CD14-positive monocyte (primary cell): Measurements from ENCODE around the gene DUSP1. TPM values are rescaled to one million over a fixed set of nuclear protein-coding genes. Genes with fewer than 3 reads are reported as not detected.

Source experiments
- DNase-seq, 3 donors: peaks; one replicate each; pipeline ENCODE4 v3.0.0-alpha.2; 2011 to 2022
- H2AFZ ChIP-seq: 2 replicates; pipeline ENCODE4 v1.6.0; 2012; ENCODE audit warnings: mild to moderate bottlenecking, low read depth, low read length, inconsistent platforms; ENCODE audit not compliant: insufficient read depth, poor library complexity, severe bottlenecking
- H3K27ac ChIP-seq, 2 donors: 1 replicate in 1 of 2; 2 replicates in 1 of 2; pipeline ENCODE4 v1.5.1; 2012 to 2013; ENCODE audit warnings: low read length in 2 of 2, control low read depth in 1 of 2, inconsistent platforms in 1 of 2, low read depth in 1 of 2, mild to moderate bottlenecking in 1 of 2
- H3K27me3 ChIP-seq, 2 donors: one replicate each; pipeline versions ENCODE4 v1.6.0 to v1.6.1; 2011 to 2013; ENCODE audit warnings: low read length in 2 of 2; ENCODE audit not compliant: control insufficient read depth in 2 of 2, insufficient read depth in 2 of 2
- H3K36me3 ChIP-seq, 2 donors: replicated peaks in 1 of 2; 1 replicate in 1 of 2; 2 replicates in 1 of 2; pipeline versions ENCODE4 v1.5.1 to v1.6.1; 2012 to 2013; ENCODE audit warnings: low read length in 2 of 2, control low read depth in 1 of 2, inconsistent platforms in 1 of 2, mild to moderate bottlenecking in 1 of 2; ENCODE audit not compliant: insufficient read depth in 2 of 2, control insufficient read depth in 1 of 2
- H3K4me1 ChIP-seq, 2 donors: 1 replicate in 1 of 2; 2 replicates in 1 of 2; pipeline versions ENCODE4 v1.5.1 to v1.6.1; 2012 to 2013; ENCODE audit warnings: low read length in 2 of 2, control low read depth in 1 of 2, inconsistent platforms in 1 of 2, mild to moderate bottlenecking in 1 of 2, moderate library complexity in 1 of 2; ENCODE audit not compliant: insufficient read depth in 2 of 2, control insufficient read depth in 1 of 2
- H3K4me2 ChIP-seq: replicated peaks from 2 replicates; pipeline ENCODE3; 2012; ENCODE audit warnings: low read length, moderate library complexity, mild to moderate bottlenecking; ENCODE audit not compliant: poor library complexity, severe bottlenecking; ENCODE audit errors: extremely low read depth
- H3K4me3 ChIP-seq, 3 experiments: fragments of 200-600 bp in 1 of 3; sonication (generic) in 1 of 3; replicated peaks in 1 of 3; 1 replicate in 2 of 3; 2 replicates in 1 of 3; pipeline ENCODE4 v1.5.1; 2011 to 2013; ENCODE audit warnings: low read length in 3 of 3, mild to moderate bottlenecking in 3 of 3, control low read depth in 2 of 3, low read depth in 2 of 3, inconsistent platforms in 1 of 3, moderate library complexity in 1 of 3
- H3K79me2 ChIP-seq: 2 replicates; pipeline ENCODE4 v1.6.0; 2012; ENCODE audit warnings: mild to moderate bottlenecking, control low read depth, inconsistent platforms, low read length, moderate library complexity; ENCODE audit not compliant: insufficient read depth
- H3K9ac ChIP-seq: 2 replicates; pipeline ENCODE4 v1.6.0; 2017; ENCODE audit warnings: low read length, mild to moderate bottlenecking; ENCODE audit not compliant: insufficient read depth, poor library complexity, severe bottlenecking
- H3K9me3 ChIP-seq, 2 donors: replicated peaks in 1 of 2; 1 replicate in 1 of 2; 2 replicates in 1 of 2; pipeline versions ENCODE4 v1.5.1 to v1.6.1; 2012 to 2013; ENCODE audit warnings: low read length in 2 of 2, control low read depth in 1 of 2; ENCODE audit not compliant: control insufficient read depth in 1 of 2, insufficient read depth in 1 of 2
- H4K20me1 ChIP-seq: 2 replicates; pipeline ENCODE4 v1.6.0; 2012; ENCODE audit warnings: mild to moderate bottlenecking, low read length, control low read depth, moderate library complexity; ENCODE audit not compliant: insufficient read depth
- H3K27ac Mint-ChIP-seq, 7 donors: one replicate each; pipeline ENCODE4 v1.8.0; 2020; ENCODE audit warnings: mild to moderate bottlenecking in 7 of 7, mixed read lengths in 7 of 7, moderate library complexity in 6 of 7, inconsistent platforms in 2 of 7
- H3K27me3 Mint-ChIP-seq, 3 donors: one replicate each; pipeline ENCODE4 v1.8.0; 2021 to 2022; ENCODE audit warnings: low read depth in 3 of 3, mild to moderate bottlenecking in 3 of 3, mixed read lengths in 3 of 3, moderate library complexity in 3 of 3, inconsistent platforms in 1 of 3
- H3K36me3 Mint-ChIP-seq, 2 donors: one replicate each; pipeline ENCODE4 v1.8.0; 2020; ENCODE audit warnings: mixed read lengths in 2 of 2, inconsistent platforms in 1 of 2, mild to moderate bottlenecking in 1 of 2
- H3K4me1 Mint-ChIP-seq: one replicate; pipeline ENCODE4 v1.8.0; 2020; ENCODE audit warnings: mild to moderate bottlenecking, mixed read lengths
- H3K4me3 Mint-ChIP-seq, 2 donors: one replicate each; pipeline ENCODE4 v1.8.0; 2020; ENCODE audit warnings: mild to moderate bottlenecking in 2 of 2, mixed read lengths in 2 of 2, moderate library complexity in 1 of 2
- H3K9me3 Mint-ChIP-seq, 7 donors: one replicate each; pipeline ENCODE4 v1.8.0; 2020 to 2022; ENCODE audit warnings: mixed read lengths in 7 of 7, mild to moderate bottlenecking in 6 of 7, moderate library complexity in 6 of 7, inconsistent platforms in 2 of 7
- CTCF ChIP-seq: fragments of 200-600 bp; IDR thresholded peaks from one replicate; pipeline ENCODE4 v1.8.0; 2022; ENCODE audit warnings: antibody characterized with exemption, mild to moderate bottlenecking
- WGBS: methylation state at CpG from one replicate; pipeline ENCODE4 v1.1.5; 2013; ENCODE audit warnings: missing lambda C conversion rate; ENCODE audit not compliant: insufficient coverage; 5-methylcytosine and 5-hydroxymethylcytosine counted together
- intact Hi-C, 2 donors: fragments of 100-400 bp; cut with micrococcal nuclease; formaldehyde crosslinking; loops; one replicate each; pipeline versions ENCODE4 v1.15.0 to v1.15.1; 2023
- polyA plus RNA-seq, 3 donors: library from polyadenylated mRNA; depleted of rRNA in 1 of 3; unstranded in 2 of 3; stranded (reverse) in 1 of 3; fragments of 300-500 nt in 2 of 3; fragments of >200 nt in 1 of 3; fragmentation: Illumina TruSeq in 2 of 3; gene quantifications; 1 replicate in 2 of 3; 2 replicates in 1 of 3; pipeline ENCODE4 v1.2.3, GENCODE V29; 2012 to 2021

DUSP1 gene
- polyA plus RNA-seq, 3 donors: 1,963 to 4,884 (median 3,954) TPM

- no peak overlapping the region for H3K4me3 ChIP-seq
- H3K9ac ChIP-seq: no peak overlapping the region
- no peak for DNase-seq
- peaks cover 11 to 12% of the 10 kb centered on the region in 2 donors for H3K4me1 ChIP-seq
- WGBS: 59% methylated on average over 7 of the region's 16 CpGs
- Mint-ChIP-seq H3K4me1 (peaks cover 22% of the 10 kb centered on the region), H3K27ac (peak overlapping the region in 2 of 7 donors; percentile 30 to 36), H3K9me3 (peaks cover under 1 to 9% (median 3%) of the 10 kb centered on the region in 7 donors), H3K27me3 (peaks cover 1 to 7% (median 3%) of the 10 kb centered on the region in 3 donors), H3K4me3 (no peak overlapping the region), H3K36me3 (peaks cover 0 to 2% of the 10 kb centered on the region in 2 donors)
- no peaks in the 10 kb centered on the region for H4K20me1 ChIP-seq
- H3K27me3 ChIP-seq: no peaks in the 10 kb centered on the region
- no peak for TF ChIP-seq CTCF
- intact Hi-C loops: no loop called here
- H3K4me2 ChIP-seq: no peak overlapping the region
- no peaks in the 10 kb centered on the region for H3K79me2 ChIP-seq
- peaks cover 0 to under 1% of the 10 kb centered on the region in 2 donors for H3K9me3 ChIP-seq
- no peaks in the 10 kb centered on the region for H3K36me3 ChIP-seq
- no peak overlapping the region for H3K27ac ChIP-seq
- H2AFZ ChIP-seq: no peak overlapping the region
Measured at GRCh38 chr5:172820046-172820767, 49.2 kb upstream of the DUSP1 start.

- no peaks in the 10 kb centered on the region for H3K36me3 ChIP-seq
- H3K4me2 ChIP-seq: no peak overlapping the region
- no peaks in the 10 kb centered on the region for H3K79me2 ChIP-seq
- peaks cover 0 to 2% of the 10 kb centered on the region in 2 donors for H3K36me3 Mint-ChIP-seq
- no peaks in the 10 kb centered on the region for H3K27me3 ChIP-seq
- peaks cover 1 to 12% (median 3%) of the 10 kb centered on the region in 3 donors for H3K27me3 Mint-ChIP-seq
- TF ChIP-seq CTCF: no peak
- peaks cover 24% of the 10 kb centered on the region for H3K4me1 Mint-ChIP-seq
- H3K9ac ChIP-seq: no peak overlapping the region
- H3K4me1 ChIP-seq: peaks cover 13 to 18% of the 10 kb centered on the region in 2 donors
- intact Hi-C loops: no loop called here
- H3K9me3 ChIP-seq: no peaks in the 10 kb centered on the region
- no peak overlapping the region for H3K4me3 ChIP-seq
- WGBS: no CpG with 5 or more reads among the region's 3 CpGs
- no peak overlapping the region for H2AFZ ChIP-seq
- H3K4me3 Mint-ChIP-seq: no peak overlapping the region
- H3K27ac ChIP-seq: no peak overlapping the region
- H3K27ac Mint-ChIP-seq: no peak overlapping the region
- H4K20me1 ChIP-seq: no peaks in the 10 kb centered on the region
- DNase-seq: no peak
- H3K9me3 Mint-ChIP-seq: peaks cover 0 to 5% (median 0%) of the 10 kb centered on the region in 7 donors
Measured at GRCh38 chr5:172819569-172819968, 48.6 kb upstream of the DUSP1 start.
